Measurements from ENCODE around the gene PLCZ1.

DNA sequence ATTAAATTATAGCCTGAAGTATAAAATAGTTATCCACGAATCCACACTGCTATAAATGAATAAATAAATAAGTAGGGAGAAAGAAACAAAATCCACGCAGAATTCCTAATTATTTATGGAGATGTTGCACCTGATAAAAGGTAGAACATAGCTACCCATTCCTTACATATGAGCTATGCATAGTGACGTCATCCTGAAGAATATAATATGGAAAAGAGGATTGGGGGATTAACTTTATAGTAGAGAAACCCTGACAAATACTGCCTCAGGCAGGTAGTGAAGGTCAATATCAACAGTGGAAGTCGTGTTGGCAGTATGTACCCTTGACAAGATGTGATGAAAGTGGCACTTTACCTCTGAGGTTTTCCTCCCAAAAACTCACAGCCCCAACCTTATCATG is 82.5 kb downstream of the PLCZ1 start:
- TF ChIP-seq, protein P1, sequence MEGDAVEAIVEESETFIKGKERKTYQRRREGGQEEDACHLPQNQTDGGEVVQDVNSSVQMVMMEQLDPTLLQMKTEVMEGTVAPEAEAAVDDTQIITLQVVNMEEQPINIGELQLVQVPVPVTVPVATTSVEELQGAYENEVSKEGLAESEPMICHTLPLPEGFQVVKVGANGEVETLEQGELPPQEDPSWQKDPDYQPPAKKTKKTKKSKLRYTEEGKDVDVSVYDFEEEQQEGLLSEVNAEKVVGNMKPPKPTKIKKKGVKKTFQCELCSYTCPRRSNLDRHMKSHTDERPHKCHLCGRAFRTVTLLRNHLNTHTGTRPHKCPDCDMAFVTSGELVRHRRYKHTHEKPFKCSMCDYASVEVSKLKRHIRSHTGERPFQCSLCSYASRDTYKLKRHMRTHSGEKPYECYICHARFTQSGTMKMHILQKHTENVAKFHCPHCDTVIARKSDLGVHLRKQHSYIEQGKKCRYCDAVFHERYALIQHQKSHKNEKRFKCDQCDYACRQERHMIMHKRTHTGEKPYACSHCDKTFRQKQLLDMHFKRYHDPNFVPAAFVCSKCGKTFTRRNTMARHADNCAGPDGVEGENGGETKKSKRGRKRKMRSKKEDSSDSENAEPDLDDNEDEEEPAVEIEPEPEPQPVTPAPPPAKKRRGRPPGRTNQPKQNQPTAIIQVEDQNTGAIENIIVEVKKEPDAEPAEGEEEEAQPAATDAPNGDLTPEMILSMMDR (IDR thresholded peaks at IDR 0.05): no peak
- no peak for TF ChIP-seq POLR2A (IDR thresholded peaks at IDR 0.05)

Data from ovary (tissue), 3 donors.